Neural cell (in vitro differentiated cells): Measurements from ENCODE around the gene LRRC39. TPM values are rescaled to one million over a fixed set of nuclear protein-coding genes. Genes with fewer than 3 reads are reported as not detected.

Experiments used
- H2AFZ ChIP-seq: fragments of 200-600, 300-800 bp; sonication (generic), shearing (Covaris generic); 2 replicates; pipeline ENCODE4 v1.6.0; 2014; ENCODE audit warnings: low read depth, mild to moderate bottlenecking, antibody characterized with exemption, low read length, moderate library complexity
- H3F3A ChIP-seq: fragments of 200-600 bp; shearing (Covaris generic); 2 replicates; pipeline ENCODE4 v1.6.1; 2016; ENCODE audit warnings: mild to moderate bottlenecking, moderate library complexity, mixed read lengths, antibody characterized with exemption, low read length; ENCODE audit not compliant: insufficient read depth, poor library complexity, severe bottlenecking
- H3K27ac ChIP-seq: fragments of 200-600, 300-800 bp; sonication (generic), shearing (Covaris generic); 2 replicates; pipeline ENCODE4 v1.5.1; 2014; ENCODE audit warnings: mild to moderate bottlenecking, low read length, moderate library complexity
- H3K27me3 ChIP-seq: fragments of 300-800, 200-600 bp; sonication (generic), shearing (Covaris generic); 2 replicates; pipeline ENCODE4 v1.6.0; 2014; ENCODE audit warnings: mild to moderate bottlenecking, low read depth, low read length, moderate library complexity; ENCODE audit not compliant: insufficient read depth
- H3K36me3 ChIP-seq: fragments of 300-800, 200-600 bp; sonication (generic), shearing (Covaris generic); 2 replicates; pipeline ENCODE4 v1.5.1; 2014; ENCODE audit warnings: mild to moderate bottlenecking, antibody characterized with exemption, low read length, moderate library complexity; ENCODE audit not compliant: insufficient read depth
- H3K4me2 ChIP-seq: fragments of 300-800, 200-600 bp; sonication (generic), shearing (Covaris generic); 2 replicates; pipeline ENCODE4 v1.6.0; 2014; ENCODE audit warnings: mild to moderate bottlenecking, low read length
- H3K4me3 ChIP-seq: fragments of 300-800, 200-600 bp; sonication (generic), shearing (Covaris generic); 2 replicates; pipeline ENCODE4 v1.5.1; 2014; ENCODE audit warnings: mild to moderate bottlenecking, low read length, moderate library complexity
- H3K79me2 ChIP-seq: fragments of 200-600 bp; shearing (Covaris generic); replicated peaks from 2 replicates; pipeline ENCODE4 v1.6.0; 2014; ENCODE audit warnings: mild to moderate bottlenecking, low read length, moderate library complexity; ENCODE audit not compliant: insufficient read depth
- H3K9ac ChIP-seq: fragments of 300-800, 200-600 bp; sonication (generic), shearing (Covaris generic); 2 replicates; pipeline ENCODE4 v1.6.1; 2016; ENCODE audit warnings: mild to moderate bottlenecking, low read length, mixed read lengths
- H3K9me2 ChIP-seq: fragments of 200-600 bp; shearing (Covaris generic); 2 replicates; pipeline ENCODE4 v1.6.1; 2016; ENCODE audit warnings: mild to moderate bottlenecking, low read length, mixed read lengths; ENCODE audit not compliant: insufficient read depth
- H3K9me3 ChIP-seq: fragments of 200-600, 300-800 bp; sonication (generic), shearing (Covaris generic); 2 replicates; pipeline ENCODE4 v1.6.1; 2016; ENCODE audit warnings: mild to moderate bottlenecking, mixed run types, low read length, moderate library complexity, mixed read lengths
- H4K20me1 ChIP-seq: fragments of 200-600 bp; shearing (Covaris generic); 2 replicates; pipeline ENCODE4 v1.6.1; 2016; ENCODE audit warnings: mild to moderate bottlenecking, mixed run types; ENCODE audit not compliant: insufficient read depth
- EP300 ChIP-seq: fragments of 450-650 bp; conservative IDR thresholded peaks from 2 replicates; pipeline ENCODE4 v1.6.1; 2014; ENCODE audit warnings: antibody characterized with exemption, mild to moderate bottlenecking, moderate library complexity; ENCODE audit not compliant: poor library complexity, severe bottlenecking
- EZH2 ChIP-seq: fragments of 200-600, 300-800 bp; shearing (Covaris generic), sonication (generic); IDR thresholded peaks from 2 replicates; pipeline ENCODE4 v1.6.1; 2014; ENCODE audit warnings: antibody characterized with exemption, low read length, borderline replicate concordance, mild to moderate bottlenecking; ENCODE audit not compliant: insufficient read depth, poor library complexity, severe bottlenecking
- POLR2AphosphoS5 ChIP-seq: IDR thresholded peaks from 2 replicates; pipeline ENCODE4 v1.6.1; 2012
- RAD21 ChIP-seq: fragments of 450-650 bp; conservative IDR thresholded peaks from 2 replicates; pipeline ENCODE4 v1.6.1; 2014; ENCODE audit warnings: antibody characterized with exemption, mild to moderate bottlenecking, moderate library complexity
- SMC3 ChIP-seq: fragments of 450-650 bp; conservative IDR thresholded peaks from 2 replicates; pipeline ENCODE4 v1.6.1; 2014; ENCODE audit warnings: antibody characterized with exemption, mild to moderate bottlenecking, moderate library complexity; ENCODE audit not compliant: poor library complexity
- TAF1 ChIP-seq: IDR thresholded peaks from 2 replicates; pipeline ENCODE4 v1.6.1; 2012; ENCODE audit warnings: low read depth
- polyA plus RNA-seq: library from polyadenylated mRNA; depleted of rRNA; stranded (reverse); fragments of >200 nt; gene quantifications from 2 replicates; pipeline ENCODE4 v1.2.3, GENCODE V29; 2014
- TF ChIP-seq, protein P1 (sequence below): IDR thresholded peaks from 2 replicates; pipeline ENCODE4 v1.6.1; 2012; ENCODE audit warnings: borderline replicate concordance
- TF ChIP-seq, protein P2 (sequence below): fragments of 450-650 bp; IDR thresholded peaks from 2 replicates; pipeline ENCODE4 v1.5.1; 2014; ENCODE audit warnings: antibody characterized with exemption, mild to moderate bottlenecking, moderate library complexity; ENCODE audit not compliant: poor library complexity, severe bottlenecking

Gene LRRC39
- polyA plus RNA-seq, 1 donor from 2014 or later = 8.0 TPM

DNA sequence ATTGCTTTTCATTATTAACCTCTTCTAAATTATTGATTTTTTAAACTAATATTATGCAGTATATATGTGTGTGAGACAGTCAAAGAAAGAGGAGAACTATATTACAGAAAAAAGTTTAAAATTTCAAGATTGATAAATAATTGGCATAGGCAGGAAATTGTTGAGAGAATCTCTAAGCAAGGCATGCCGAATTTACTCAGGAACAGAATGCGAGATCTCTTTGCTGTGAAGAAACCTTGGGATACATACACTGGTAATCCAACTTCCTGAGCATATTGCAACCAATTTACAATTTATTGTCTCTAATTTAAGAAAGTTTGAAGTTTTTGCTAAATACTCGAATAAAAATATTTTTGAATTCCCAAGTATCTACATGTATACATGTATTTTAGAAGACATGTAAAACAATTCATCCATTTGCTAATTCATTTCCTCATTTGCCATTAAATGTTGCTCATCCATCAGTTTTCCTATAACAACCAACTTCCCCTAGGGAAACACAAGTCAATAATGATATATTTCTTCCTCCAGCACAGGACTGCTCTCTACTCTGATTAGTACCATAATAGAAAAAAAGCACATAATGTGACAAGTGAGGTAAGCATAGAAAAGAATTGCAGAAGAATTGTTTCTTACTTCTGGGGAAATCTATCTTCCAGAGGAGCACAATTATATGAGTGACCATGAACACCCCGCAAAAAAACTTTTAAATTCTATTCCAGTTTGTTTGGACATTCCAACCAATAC is 588 bp downstream of the LRRC39 start:
- TF ChIP-seq EP300 (no peak), EZH2 (no peak), POLR2AphosphoS5 (no peak), TAF1 (no peak)
- H3K27me3 ChIP-seq = no peaks in the 10 kb centered on the region
- H2AFZ ChIP-seq = no peak overlapping the region
- no peaks in the 10 kb centered on the region for H3F3A ChIP-seq
- no peaks in the 10 kb centered on the region for H4K20me1 ChIP-seq
- no peaks in the 10 kb centered on the region for H3K36me3 ChIP-seq
- H3K27ac ChIP-seq = no peak overlapping the region
- H3K4me3 ChIP-seq = no peak overlapping the region
- H3K4me2 ChIP-seq = no peak overlapping the region
- no peaks in the 10 kb centered on the region for H3K79me2 ChIP-seq
- no peaks in the 10 kb centered on the region for H3K9me3 ChIP-seq
- no peak overlapping the region for H3K9ac ChIP-seq
- no peaks in the 10 kb centered on the region for H3K9me2 ChIP-seq

DNA sequence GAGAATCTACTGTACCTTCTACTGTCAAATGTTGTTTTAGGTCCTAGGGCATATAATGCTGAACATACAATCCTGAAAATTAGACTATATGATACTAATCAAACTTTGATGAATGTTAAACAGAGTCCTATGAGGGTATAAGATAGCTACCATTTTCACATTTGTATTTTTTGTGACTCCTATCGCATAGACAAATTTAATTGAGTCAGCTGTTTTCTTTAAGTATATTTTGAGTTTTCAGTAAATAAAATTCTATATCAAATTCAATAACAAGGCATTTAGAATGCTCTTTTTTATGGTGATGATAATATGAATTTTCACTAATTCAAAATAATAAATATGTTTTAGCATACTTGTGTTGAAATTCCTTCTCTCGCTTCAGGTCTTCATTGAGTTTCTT is 10.0 kb downstream of the LRRC39 start:
- Histone ChIP-seq H3K79me2 (no peaks in the 10 kb centered on the region), H4K20me1 (no peaks in the 10 kb centered on the region), H3K9ac (no peak overlapping the region), H3K9me3 (no peaks in the 10 kb centered on the region), H3K4me2 (no peak overlapping the region), H3F3A (no peaks in the 10 kb centered on the region), H3K36me3 (no peaks in the 10 kb centered on the region), H3K27me3 (no peaks in the 10 kb centered on the region), H3K4me3 (no peak overlapping the region), H2AFZ (no peak overlapping the region), H3K9me2 (no peaks in the 10 kb centered on the region), H3K27ac (no peak overlapping the region)
- TF ChIP-seq TAF1 (no peak), SMC3 (no peak), POLR2AphosphoS5 (no peak), EP300 (no peak), EZH2 (no peak)
- TF ChIP-seq, protein P1, sequence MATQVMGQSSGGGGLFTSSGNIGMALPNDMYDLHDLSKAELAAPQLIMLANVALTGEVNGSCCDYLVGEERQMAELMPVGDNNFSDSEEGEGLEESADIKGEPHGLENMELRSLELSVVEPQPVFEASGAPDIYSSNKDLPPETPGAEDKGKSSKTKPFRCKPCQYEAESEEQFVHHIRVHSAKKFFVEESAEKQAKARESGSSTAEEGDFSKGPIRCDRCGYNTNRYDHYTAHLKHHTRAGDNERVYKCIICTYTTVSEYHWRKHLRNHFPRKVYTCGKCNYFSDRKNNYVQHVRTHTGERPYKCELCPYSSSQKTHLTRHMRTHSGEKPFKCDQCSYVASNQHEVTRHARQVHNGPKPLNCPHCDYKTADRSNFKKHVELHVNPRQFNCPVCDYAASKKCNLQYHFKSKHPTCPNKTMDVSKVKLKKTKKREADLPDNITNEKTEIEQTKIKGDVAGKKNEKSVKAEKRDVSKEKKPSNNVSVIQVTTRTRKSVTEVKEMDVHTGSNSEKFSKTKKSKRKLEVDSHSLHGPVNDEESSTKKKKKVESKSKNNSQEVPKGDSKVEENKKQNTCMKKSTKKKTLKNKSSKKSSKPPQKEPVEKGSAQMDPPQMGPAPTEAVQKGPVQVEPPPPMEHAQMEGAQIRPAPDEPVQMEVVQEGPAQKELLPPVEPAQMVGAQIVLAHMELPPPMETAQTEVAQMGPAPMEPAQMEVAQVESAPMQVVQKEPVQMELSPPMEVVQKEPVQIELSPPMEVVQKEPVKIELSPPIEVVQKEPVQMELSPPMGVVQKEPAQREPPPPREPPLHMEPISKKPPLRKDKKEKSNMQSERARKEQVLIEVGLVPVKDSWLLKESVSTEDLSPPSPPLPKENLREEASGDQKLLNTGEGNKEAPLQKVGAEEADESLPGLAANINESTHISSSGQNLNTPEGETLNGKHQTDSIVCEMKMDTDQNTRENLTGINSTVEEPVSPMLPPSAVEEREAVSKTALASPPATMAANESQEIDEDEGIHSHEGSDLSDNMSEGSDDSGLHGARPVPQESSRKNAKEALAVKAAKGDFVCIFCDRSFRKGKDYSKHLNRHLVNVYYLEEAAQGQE = no peak

DNA sequence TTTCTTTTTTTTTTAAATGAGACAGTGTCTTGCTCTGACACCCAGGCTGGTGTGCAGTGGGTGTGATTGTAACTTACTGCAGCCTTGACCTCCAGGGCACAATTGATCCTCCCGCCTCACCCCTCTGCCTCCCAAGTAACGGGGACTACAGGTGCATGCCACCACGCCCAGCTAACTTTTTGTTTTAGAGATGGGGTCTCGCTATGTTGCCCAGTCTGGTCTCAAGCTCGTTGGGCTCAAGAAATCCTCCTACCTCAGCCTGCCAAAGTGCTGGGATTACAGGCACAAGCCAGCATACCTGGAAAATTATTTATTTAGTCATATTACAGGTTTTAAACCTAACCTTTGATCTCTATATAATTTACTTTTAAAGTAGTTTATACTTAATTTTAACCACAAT is 13.4 kb downstream of the LRRC39 start:
- H3K9me3 ChIP-seq = no peaks in the 10 kb centered on the region
- no peaks in the 10 kb centered on the region for H3K79me2 ChIP-seq
- H3K4me2 ChIP-seq = no peak overlapping the region
- H3K27me3 ChIP-seq = no peaks in the 10 kb centered on the region
- H3K27ac ChIP-seq = no peak overlapping the region
- no peak overlapping the region for H3K9ac ChIP-seq
- no peak overlapping the region for H3K4me3 ChIP-seq
- H2AFZ ChIP-seq = no peak overlapping the region
- no peaks in the 10 kb centered on the region for H4K20me1 ChIP-seq
- no peaks in the 10 kb centered on the region for H3K36me3 ChIP-seq
- H3K9me2 ChIP-seq = no peaks in the 10 kb centered on the region
- TF ChIP-seq EP300 (no peak), SMC3 (no peak), RAD21 (no peak), POLR2AphosphoS5 (no peak), TAF1 (no peak)
- TF ChIP-seq, protein P1 = no peak
- TF ChIP-seq, protein P2, sequence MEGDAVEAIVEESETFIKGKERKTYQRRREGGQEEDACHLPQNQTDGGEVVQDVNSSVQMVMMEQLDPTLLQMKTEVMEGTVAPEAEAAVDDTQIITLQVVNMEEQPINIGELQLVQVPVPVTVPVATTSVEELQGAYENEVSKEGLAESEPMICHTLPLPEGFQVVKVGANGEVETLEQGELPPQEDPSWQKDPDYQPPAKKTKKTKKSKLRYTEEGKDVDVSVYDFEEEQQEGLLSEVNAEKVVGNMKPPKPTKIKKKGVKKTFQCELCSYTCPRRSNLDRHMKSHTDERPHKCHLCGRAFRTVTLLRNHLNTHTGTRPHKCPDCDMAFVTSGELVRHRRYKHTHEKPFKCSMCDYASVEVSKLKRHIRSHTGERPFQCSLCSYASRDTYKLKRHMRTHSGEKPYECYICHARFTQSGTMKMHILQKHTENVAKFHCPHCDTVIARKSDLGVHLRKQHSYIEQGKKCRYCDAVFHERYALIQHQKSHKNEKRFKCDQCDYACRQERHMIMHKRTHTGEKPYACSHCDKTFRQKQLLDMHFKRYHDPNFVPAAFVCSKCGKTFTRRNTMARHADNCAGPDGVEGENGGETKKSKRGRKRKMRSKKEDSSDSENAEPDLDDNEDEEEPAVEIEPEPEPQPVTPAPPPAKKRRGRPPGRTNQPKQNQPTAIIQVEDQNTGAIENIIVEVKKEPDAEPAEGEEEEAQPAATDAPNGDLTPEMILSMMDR = no peak
- H3F3A ChIP-seq = no peaks in the 10 kb centered on the region
